ENCODE data around the gene ELL.

Gene ELL

DNA sequence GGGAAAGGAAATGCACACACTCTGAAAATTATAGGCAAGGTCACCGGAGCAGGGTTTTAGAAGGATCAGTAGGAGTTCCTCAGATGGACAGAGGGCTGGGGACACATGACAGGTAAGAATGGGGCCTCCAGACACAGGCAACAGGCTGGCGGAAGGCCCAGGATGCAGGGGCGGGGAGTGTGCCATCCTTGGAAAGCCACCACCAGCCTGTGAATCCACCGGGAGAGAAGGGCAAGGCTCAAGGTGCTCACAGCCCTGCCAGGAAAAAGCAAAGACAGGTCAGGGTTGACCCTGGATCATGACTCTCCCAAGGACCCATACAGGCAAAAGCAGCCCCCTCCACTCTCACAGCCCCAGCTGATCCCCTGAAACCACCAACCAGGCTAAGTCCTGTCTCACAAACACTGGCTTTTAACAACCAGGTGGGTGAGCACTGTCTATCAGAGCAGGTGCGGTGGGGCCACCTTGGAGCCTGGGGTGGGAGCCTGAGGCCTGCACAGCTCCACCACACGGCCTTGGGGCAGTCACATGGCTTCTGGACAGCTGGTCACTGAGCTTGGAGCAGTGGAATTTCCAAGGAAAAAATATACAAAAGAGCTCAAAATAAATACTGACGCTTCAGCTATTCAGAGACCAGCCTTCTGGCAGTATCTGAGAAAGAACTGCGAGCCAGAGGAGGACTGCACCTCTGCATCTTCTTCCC is 48.7 kb downstream of the ELL start:
- Mint-ChIP-seq H3K36me3 (peaks cover 6% of the 10 kb centered on the region), H3K27me3 (no peaks in the 10 kb centered on the region), H3K4me3 (no peak overlapping the region), H3K9me3 (no peaks in the 10 kb centered on the region), H3K27ac (no peak overlapping the region), H3K4me1 (peaks cover 18% of the 10 kb centered on the region)
- DNase-seq: no peak
- CTCF ChIA-PET: interaction anchor here (0.9 to 1.0 kb wide), 2 partner anchors 12 to 47 kb away, joined by 3 read pairs; no protein-coding TSS in a partner anchor

DNA sequence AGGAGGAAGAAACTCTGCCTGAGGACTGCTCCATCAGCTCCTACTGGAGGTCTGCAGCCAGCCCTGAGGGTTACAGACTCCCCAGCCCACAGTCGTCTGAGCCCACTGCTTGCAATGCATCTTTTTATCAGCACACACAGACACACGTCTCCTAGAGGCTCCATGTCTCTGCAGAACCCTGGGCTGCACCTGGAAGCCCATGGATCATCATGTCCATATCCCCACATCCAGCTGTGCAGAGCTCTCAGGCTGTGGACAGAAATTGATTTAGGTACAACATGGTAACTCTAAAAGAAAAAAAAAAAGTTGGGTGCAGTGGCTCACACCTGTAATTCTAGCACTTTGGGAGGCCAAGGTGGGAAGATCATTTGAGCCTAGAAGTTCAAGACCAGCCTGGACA is 51.1 kb downstream of the ELL start:
- CTCF ChIA-PET: interaction anchor here (0.7 to 3.3 kb wide), 11 partner anchors 9 to 377 kb away, joined by 3 to 17 read pairs (median 4); partner anchors contain the start of gene ELL
- Mint-ChIP-seq H3K9me3 (no peaks in the 10 kb centered on the region), H3K36me3 (peaks cover 6% of the 10 kb centered on the region), H3K27ac (peak overlapping the region; percentile 19), H3K27me3 (no peaks in the 10 kb centered on the region), H3K4me3 (no peak overlapping the region), H3K4me1 (peaks cover 7% of the 10 kb centered on the region)
- no peak for DNase-seq

DNA sequence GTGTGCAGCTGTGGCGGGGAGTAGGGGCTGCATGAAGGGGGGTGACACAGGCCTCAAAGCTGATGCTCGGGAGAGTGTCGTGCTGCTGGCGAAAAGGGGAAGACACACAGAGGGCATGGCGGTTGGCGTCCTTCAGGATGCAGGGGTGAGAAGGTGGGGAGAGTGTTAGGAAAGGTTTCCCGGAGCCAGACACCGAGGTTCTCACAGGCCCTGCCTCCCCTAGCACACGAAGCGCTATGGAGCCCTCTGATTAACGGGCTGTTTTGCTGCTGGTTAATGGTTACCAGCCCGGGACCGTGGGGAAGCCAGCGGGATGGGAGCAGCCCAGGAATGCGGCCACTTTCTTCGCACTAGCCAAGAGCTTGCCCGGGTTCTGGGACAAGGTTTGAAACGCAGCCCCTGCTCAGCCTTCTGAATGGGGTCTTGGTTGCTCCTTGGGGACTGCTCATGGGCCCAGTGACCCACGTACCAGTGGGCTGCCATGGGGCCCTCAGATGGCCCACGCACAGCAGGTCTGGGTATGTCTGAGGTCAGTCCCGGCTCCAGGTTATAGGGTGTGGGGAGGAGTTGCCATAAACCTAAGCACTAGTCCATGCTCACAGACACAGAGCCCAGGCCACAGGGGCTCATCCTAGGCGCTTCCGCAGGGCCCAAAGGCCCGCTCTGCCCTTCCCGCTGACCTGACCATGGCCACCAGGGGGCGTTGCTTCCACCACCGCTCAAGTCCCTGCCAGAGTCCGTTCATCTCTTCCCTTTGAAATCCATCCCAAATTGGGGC is 52.6 kb downstream of the ELL start:
- peaks cover 8% of the 10 kb centered on the region for H3K36me3 Mint-ChIP-seq
- no peaks in the 10 kb centered on the region for H3K9me3 Mint-ChIP-seq
- H3K4me3 Mint-ChIP-seq: no peak overlapping the region
- peak; percentile 68 for DNase-seq
- H3K27me3 Mint-ChIP-seq: no peaks in the 10 kb centered on the region
- H3K27ac Mint-ChIP-seq: peak overlapping the region; percentile 55
- CTCF ChIA-PET: interaction anchor here (0.7 to 3.3 kb wide), 16 partner anchors 9 to 378 kb away, joined by 3 to 17 read pairs (median 4); partner anchors contain the start of genes ELL and UBA52
- H3K4me1 Mint-ChIP-seq: peaks cover 6% of the 10 kb centered on the region

DNA sequence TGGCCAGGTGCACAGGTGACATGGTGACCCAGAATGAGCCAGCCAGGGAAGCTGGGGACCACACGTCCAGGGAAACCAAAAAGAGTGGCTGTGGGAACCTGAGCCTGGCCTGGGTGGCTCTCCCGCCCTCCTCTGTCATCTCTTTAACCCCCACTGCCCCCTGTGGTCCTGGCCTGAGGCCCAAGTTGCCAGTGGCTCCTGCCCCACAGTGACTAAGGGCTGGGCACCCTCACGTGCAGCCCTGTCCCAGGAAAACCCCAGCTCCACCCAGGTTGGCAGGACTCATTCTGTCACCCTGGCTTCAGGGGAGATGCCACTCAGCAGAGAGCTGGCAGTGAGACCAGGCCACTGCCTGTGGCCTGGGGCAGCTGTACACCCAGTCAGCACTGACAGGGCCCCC is 53.4 kb downstream of the ELL start:
- CTCF ChIA-PET: interaction anchor here (0.8 to 3.3 kb wide), 8 partner anchors 8 to 379 kb away, joined by 3 to 12 read pairs (median 4); partner anchors contain the start of gene UBA52
- H3K27me3 Mint-ChIP-seq: no peaks in the 10 kb centered on the region
- no peaks in the 10 kb centered on the region for H3K9me3 Mint-ChIP-seq
- no peak overlapping the region for H3K27ac Mint-ChIP-seq
- no peak for DNase-seq
- peaks cover 8% of the 10 kb centered on the region for H3K36me3 Mint-ChIP-seq
- no peak overlapping the region for H3K4me3 Mint-ChIP-seq
- peaks cover 8% of the 10 kb centered on the region for H3K4me1 Mint-ChIP-seq

DNA sequence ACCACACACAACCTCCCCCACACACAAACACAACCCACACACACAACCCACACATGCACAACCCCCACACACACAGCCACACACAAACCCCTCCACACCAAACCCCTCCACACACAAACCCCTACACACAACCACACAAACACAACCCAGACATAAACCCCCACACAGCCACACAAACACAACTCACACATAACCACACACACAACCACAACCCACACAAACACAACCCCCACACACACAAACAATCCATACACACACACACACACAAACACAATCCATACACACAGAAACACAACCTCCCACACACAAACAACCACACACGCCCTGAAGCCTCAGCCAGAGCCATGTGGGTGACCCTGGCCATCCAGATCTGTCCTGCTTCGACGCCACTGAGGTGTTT is 53.9 kb downstream of the ELL start:
- peaks cover 9% of the 10 kb centered on the region for H3K36me3 Mint-ChIP-seq
- DNase-seq: no peak
- no peak overlapping the region for H3K4me3 Mint-ChIP-seq
- CTCF ChIA-PET: interaction anchor here (1.1 to 3.3 kb wide), 6 partner anchors 8 to 380 kb away, joined by 3 to 12 read pairs (median 4); no protein-coding TSS in a partner anchor
- no peaks in the 10 kb centered on the region for H3K9me3 Mint-ChIP-seq
- H3K4me1 Mint-ChIP-seq: peaks cover 9% of the 10 kb centered on the region
- H3K27ac Mint-ChIP-seq: no peak overlapping the region
- H3K27me3 Mint-ChIP-seq: no peaks in the 10 kb centered on the region

DNA sequence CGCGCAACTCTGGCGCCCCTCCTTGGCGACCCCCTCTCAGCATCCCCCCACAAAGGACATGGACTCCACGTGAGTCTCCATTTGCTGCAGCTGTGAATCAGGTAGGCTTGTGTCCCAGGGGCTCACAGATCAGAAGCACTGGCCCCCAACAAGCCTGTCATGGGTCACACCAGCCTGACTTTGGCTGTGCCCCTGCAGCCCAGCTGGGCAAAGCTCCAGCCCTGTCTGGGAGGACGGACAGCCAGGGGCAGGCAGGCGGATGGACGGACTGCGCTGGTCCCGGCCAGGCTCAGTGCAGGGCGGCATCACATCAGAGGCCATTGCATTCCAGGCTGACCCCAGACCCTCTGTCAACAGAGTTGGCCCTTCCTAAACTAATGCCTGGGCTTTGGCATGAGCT is 55.5 kb downstream of the ELL start:
- Mint-ChIP-seq H3K27ac (no peak overlapping the region), H3K36me3 (peaks cover 13% of the 10 kb centered on the region)
- CTCF ChIA-PET: interaction anchor here (0.5 to 1.7 kb wide), 4 partner anchors 19 to 406 kb away, joined by 3 to 4 read pairs (median 4); partner anchors contain the start of gene ELL

DNA sequence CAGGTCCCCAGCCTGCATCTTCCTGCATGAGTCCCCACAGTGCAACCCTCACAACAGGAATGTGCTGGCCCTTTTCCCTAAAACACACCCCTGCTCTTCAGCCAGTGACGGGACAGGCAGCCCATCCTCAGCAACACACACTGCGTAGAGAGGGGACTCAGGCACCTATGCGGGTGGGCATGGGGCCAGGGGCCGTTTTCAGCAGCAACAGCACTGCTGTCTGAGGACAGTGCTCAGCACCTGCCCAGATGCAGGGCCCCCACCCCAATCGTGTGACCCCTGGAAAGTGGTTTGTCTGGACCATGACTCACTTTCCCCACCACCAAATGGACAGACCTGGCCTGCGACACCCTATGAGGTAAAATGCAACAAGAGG is 55.9 kb downstream of the ELL start:
- no peak for DNase-seq
- no peak overlapping the region for H3K4me3 Mint-ChIP-seq
- no peaks in the 10 kb centered on the region for H3K9me3 Mint-ChIP-seq
- no peaks in the 10 kb centered on the region for H3K27me3 Mint-ChIP-seq
- H3K27ac Mint-ChIP-seq: no peak overlapping the region
- H3K4me1 Mint-ChIP-seq: peaks cover 10% of the 10 kb centered on the region
- CTCF ChIA-PET: interaction anchor here (0.6 to 1.7 kb wide), 2 partner anchors 20 to 56 kb away, joined by 3 to 4 read pairs; partner anchors contain the start of gene ELL
- peaks cover 13% of the 10 kb centered on the region for H3K36me3 Mint-ChIP-seq

More for the DNA sequence above, 55.5 kb downstream of the ELL start:
- H3K4me3 Mint-ChIP-seq: no peak overlapping the region
- no peaks in the 10 kb centered on the region for H3K27me3 Mint-ChIP-seq
- no peak for DNase-seq
- peaks cover 10% of the 10 kb centered on the region for H3K4me1 Mint-ChIP-seq
- H3K9me3 Mint-ChIP-seq: no peaks in the 10 kb centered on the region

DNA sequence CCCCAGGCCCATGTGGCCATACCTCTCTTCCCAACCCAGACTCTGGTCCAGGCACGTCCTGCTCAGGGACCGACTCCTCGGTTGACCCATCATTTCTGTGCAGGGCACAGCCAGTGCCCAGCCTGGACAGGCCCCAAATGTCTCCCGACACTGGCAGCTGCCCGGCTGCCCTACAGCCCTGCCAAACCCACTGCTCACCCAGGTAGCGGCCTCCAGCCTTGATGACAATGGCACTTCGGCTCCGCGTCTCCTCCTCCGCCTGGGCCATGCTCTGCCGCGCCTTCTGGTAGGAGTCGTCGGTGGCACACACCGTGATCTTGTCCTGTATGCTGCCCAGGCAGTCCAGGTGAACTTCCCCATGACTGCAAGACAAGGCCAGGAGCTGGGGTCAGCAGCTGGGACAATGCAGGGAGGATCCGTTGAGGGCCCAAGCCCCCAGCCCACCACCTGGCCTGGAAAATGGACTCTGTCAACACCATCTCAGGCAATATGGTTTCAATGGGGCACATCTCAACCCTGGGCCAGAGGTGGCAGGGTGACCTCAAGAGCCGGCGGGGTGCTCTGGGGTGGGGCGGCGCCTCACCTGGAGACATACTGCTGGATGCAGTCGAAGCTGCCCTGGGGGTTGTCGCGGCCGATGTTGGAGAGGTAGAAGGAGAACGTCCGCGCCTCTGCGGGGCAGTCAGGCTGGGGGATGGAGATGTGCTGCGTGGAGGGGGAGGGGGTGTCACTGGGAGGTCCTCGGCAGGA is 56.5 kb downstream of the ELL start:
- H3K27ac Mint-ChIP-seq: no peak overlapping the region
- H3K4me1 Mint-ChIP-seq: peaks cover 10% of the 10 kb centered on the region
- no peaks in the 10 kb centered on the region for H3K27me3 Mint-ChIP-seq
- CTCF ChIA-PET: interaction anchor here (0.9 to 1.6 kb wide), 3 partner anchors 14 to 55 kb away, joined by 3 to 6 read pairs (median 4); no protein-coding TSS in a partner anchor
- no peak overlapping the region for H3K4me3 Mint-ChIP-seq
- peaks cover 13% of the 10 kb centered on the region for H3K36me3 Mint-ChIP-seq
- no peaks in the 10 kb centered on the region for H3K9me3 Mint-ChIP-seq
- no peak for DNase-seq

DNA sequence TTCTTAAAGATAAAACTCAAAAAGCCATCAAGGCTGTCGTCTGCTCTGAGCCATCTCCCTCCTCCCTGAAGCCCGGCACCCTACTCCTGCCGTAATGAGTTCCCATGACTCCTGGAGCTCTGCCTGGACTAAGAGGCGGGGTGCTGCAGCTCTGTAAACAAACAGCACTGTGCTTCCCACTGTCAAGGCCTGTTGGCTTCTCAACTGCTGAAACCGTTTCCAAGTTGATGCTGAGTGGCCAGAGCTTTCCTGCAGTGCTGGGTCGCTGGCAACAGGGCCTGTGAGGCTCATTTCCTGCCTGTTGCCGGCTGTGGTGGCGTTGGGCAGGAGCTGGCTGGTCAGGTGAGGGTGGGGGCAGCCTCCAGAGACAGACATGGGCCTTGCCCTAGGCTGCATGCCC is 57.2 kb downstream of the ELL start:
- Mint-ChIP-seq H3K27ac (no peak overlapping the region), H3K27me3 (no peaks in the 10 kb centered on the region), H3K4me3 (no peak overlapping the region), H3K9me3 (no peaks in the 10 kb centered on the region), H3K4me1 (peaks cover 10% of the 10 kb centered on the region), H3K36me3 (peaks cover 15% of the 10 kb centered on the region)
- no peak for DNase-seq
- CTCF ChIA-PET: interaction anchor here (0.9 to 1.6 kb wide), 3 partner anchors 13 to 55 kb away, joined by 3 to 6 read pairs (median 4); no protein-coding TSS in a partner anchor

DNA sequence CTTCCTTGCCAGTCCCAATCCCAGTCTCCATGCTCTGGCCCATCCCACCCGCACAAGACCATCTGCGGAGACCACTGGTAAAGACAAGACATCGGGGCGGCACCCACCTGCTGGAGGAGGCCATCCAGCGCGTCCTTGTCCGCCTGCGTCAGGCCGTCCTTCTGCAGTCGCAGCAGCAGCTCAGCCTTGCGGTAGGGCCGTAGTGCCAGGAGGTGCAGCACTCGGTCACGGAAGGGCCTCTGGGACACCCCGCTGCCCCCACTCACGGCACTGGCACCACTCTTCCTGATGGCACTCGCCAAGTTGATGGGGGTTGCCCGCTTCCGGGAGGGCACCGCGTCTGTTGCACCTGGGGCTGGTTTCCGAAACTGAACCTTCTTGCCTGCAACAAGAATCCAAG is 60.4 kb downstream of the ELL start:
- DNase-seq: no peak
- H3K36me3 Mint-ChIP-seq: peaks cover 18% of the 10 kb centered on the region
- no peak overlapping the region for H3K27ac Mint-ChIP-seq
- CTCF ChIA-PET: interaction anchor here (0.6 to 2.2 kb wide), 10 partner anchors 9 to 858 kb away, joined by 3 to 6 read pairs (median 4); partner anchors contain the start of gene GDF15
- H3K4me1 Mint-ChIP-seq: peaks cover 10% of the 10 kb centered on the region
- H3K9me3 Mint-ChIP-seq: no peaks in the 10 kb centered on the region
- no peak overlapping the region for H3K4me3 Mint-ChIP-seq
- no peaks in the 10 kb centered on the region for H3K27me3 Mint-ChIP-seq

DNA sequence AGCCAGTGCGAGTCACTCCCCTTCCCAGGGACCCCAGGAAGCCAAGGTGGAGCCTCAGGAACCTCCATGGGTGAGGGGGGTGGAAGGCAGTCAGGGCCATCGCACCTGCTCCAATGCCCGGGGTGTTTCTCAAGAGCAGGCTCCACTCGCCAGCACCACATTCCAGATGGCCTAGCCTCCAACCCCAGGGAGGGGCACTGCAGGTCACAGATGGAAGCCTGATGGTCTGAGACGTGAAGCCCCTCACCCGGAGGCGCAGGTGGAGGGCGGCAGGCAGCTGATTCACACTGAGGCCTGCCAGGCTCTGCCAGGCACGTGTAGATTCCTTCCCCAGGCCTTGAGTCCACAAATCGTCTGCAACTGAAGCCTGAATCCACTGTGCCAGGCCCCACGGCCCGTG is 61.0 kb downstream of the ELL start:
- Mint-ChIP-seq H3K4me3 (no peak overlapping the region), H3K36me3 (peaks cover 19% of the 10 kb centered on the region), H3K27me3 (no peaks in the 10 kb centered on the region), H3K9me3 (no peaks in the 10 kb centered on the region), H3K4me1 (peaks cover 10% of the 10 kb centered on the region), H3K27ac (no peak overlapping the region)
- CTCF ChIA-PET: interaction anchor here (0.8 to 1.5 kb wide), 5 partner anchors 8 to 13 kb away, joined by 3 to 6 read pairs (median 4); no protein-coding TSS in a partner anchor
- no peak for DNase-seq

DNA sequence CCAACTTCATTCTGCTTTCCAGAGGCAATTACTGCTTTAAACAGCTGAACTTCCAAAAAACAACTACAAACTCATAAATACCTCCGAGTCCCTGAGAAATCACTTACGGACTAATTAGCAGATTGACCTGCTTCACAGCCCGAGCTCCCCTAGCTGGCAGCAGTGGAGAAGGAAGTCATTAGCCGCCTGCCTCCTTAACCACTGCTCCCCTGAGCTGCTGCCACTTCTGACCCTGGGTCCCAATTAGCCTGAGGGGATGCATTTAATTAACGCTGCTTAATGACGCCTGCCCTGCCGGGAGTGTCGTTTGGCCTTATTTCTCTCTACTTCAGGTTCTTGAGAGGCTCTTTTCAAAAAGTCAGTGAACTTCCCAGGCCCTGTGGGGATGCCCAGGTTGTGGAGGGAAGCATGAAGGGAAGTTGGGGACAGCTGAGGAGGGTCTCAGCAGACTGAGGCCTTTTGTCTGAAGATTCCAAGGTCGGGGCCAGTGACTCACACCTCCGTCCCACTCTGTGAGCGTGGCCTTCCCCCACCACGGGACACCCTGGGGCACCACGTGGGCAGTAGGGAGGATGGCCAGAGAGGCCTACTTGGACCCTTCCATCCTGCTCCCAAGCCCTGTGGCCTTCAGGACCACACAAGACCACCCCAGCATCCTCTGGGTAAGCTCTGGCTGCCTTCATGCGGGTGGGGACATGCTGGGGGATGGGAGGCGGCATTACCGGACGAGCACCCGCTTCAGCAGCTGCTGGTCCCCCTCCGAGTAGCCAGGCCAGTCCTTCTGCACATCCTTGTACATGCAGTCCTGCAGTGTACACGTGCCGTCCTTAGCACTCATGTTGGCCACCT is 64.2 kb downstream of the ELL start:
- Mint-ChIP-seq H3K27ac (no peak overlapping the region), H3K4me1 (no peaks in the 10 kb centered on the region), H3K4me3 (no peak overlapping the region), H3K9me3 (no peaks in the 10 kb centered on the region), H3K36me3 (peaks cover 17% of the 10 kb centered on the region), H3K27me3 (no peaks in the 10 kb centered on the region)
- CTCF ChIA-PET: interaction anchor here (0.8 kb wide), 1 partner anchor 389 kb away, joined by 3 read pairs; no protein-coding TSS in a partner anchor
- DNase-seq: no peak

DNA sequence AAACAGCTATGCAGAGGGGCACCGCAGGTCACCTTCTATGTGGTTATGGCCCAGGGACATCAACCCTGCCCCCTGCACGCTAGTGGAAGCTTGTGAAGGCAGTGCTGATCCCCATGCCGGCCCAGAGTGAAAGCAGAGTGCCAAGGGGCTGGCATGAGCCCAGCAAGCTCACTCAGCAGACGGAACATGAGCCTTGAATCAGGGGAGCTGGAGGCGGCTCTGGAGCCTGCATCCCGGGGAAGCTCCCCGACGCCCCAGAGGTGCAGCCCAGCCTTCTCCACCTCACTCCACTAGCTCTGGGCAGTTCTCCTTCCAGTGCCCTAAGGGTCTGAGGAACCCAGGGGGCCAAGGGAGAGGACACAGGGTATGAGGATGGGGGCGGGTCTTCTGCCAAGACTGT is 64.9 kb downstream of the ELL start:
- CTCF ChIA-PET: interaction anchor here (0.8 to 1.1 kb wide), 2 partner anchors 13 to 390 kb away, joined by 3 to 4 read pairs; no protein-coding TSS in a partner anchor
- H3K36me3 Mint-ChIP-seq: peaks cover 15% of the 10 kb centered on the region
- H3K27me3 Mint-ChIP-seq: no peaks in the 10 kb centered on the region
- DNase-seq: no peak
- no peaks in the 10 kb centered on the region for H3K9me3 Mint-ChIP-seq
- H3K4me1 Mint-ChIP-seq: no peaks in the 10 kb centered on the region
- H3K4me3 Mint-ChIP-seq: no peak overlapping the region
- no peak overlapping the region for H3K27ac Mint-ChIP-seq

Measured in activated naive CD4-positive, alpha-beta T cell treated with anti-CD3 and anti-CD28 coated beads, Interleukin-2, amount 10 ng/mL, durations not matched to agents 7 days and 5 days (primary cell).